MCF 10A (cell line): ENCODE results near the gene C12orf43. TPM values are rescaled to one million over a fixed set of nuclear protein-coding genes. Genes with fewer than 3 reads are reported as not detected.

ENCODE experiments used
- BruUV-seq: library from RNA; stranded (reverse); fragments of 400-500 nt; replicated peaks from 2 replicates; lab custom pipeline; 2021; lab: Mats Ljungman, UMichigan
- CTCF ChIA-PET: fragments of 300-600 bp; sonication (Branson Sonifier 250); formaldehyde crosslinking; extraction: SDS; loops from one replicate; lab custom pipeline; 2021; ENCODE audit warnings: antibody characterized with exemption, inconsistent platforms; lab: Yijun Ruan, JAX
- POLR2A ChIA-PET: fragments of 300-600, 350-650 bp; sonication (Branson Sonifier 250); formaldehyde crosslinking; extraction: SDS; loops from one replicate; lab custom pipeline; 2020; ENCODE audit warnings: antibody characterized with exemption, inconsistent platforms; lab: Yijun Ruan, JAX
- DNase-seq: peaks from one replicate; pipeline ENCODE4 v3.0.0-alpha.2; 2018; ENCODE audit not compliant: unreplicated experiment
- H3K27ac Mint-ChIP-seq: one replicate; pipeline ENCODE4 v1.8.0; 2022; ENCODE audit warnings: mild to moderate bottlenecking, low read depth, mixed read lengths; ENCODE audit not compliant: unreplicated experiment
- H3K27me3 Mint-ChIP-seq: one replicate; pipeline ENCODE4 v1.8.0; 2022; ENCODE audit warnings: mixed read lengths; ENCODE audit not compliant: insufficient read depth, unreplicated experiment
- H3K36me3 Mint-ChIP-seq: one replicate; pipeline ENCODE4 v1.8.0; 2022; ENCODE audit warnings: mild to moderate bottlenecking, moderate library complexity, mixed read lengths; ENCODE audit not compliant: insufficient read depth, unreplicated experiment
- H3K4me1 Mint-ChIP-seq: one replicate; pipeline ENCODE4 v1.8.0; 2022; ENCODE audit warnings: mixed read lengths; ENCODE audit not compliant: insufficient read depth, unreplicated experiment
- H3K4me3 Mint-ChIP-seq: one replicate; pipeline ENCODE4 v1.8.0; 2022; ENCODE audit warnings: mild to moderate bottlenecking, moderate library complexity, mixed read lengths; ENCODE audit not compliant: unreplicated experiment
- H3K9me3 Mint-ChIP-seq: one replicate; pipeline ENCODE4 v1.8.0; 2022; ENCODE audit warnings: mixed read lengths; ENCODE audit not compliant: unreplicated experiment
- intact Hi-C: fragments of 100-400 bp; cut with micrococcal nuclease; formaldehyde crosslinking; loops from 2 replicates; pipeline ENCODE4 v1.14.1; 2022
- total RNA-seq: library from RNA; stranded (reverse); gene quantifications from 2 replicates; pipeline ENCODE4 v1.2.3, GENCODE V29; 2022
- TF ChIP-seq, protein P1 (sequence below): fragments of 200-600 bp; IDR thresholded peaks from one replicate; pipeline ENCODE4 v1.8.0; 2022; ENCODE audit warnings: antibody characterized with exemption, mild to moderate bottlenecking; ENCODE audit not compliant: unreplicated experiment

Gene C12orf43
- total RNA-seq, 1 experiment from 2014 or later: 18.9 TPM

DNA sequence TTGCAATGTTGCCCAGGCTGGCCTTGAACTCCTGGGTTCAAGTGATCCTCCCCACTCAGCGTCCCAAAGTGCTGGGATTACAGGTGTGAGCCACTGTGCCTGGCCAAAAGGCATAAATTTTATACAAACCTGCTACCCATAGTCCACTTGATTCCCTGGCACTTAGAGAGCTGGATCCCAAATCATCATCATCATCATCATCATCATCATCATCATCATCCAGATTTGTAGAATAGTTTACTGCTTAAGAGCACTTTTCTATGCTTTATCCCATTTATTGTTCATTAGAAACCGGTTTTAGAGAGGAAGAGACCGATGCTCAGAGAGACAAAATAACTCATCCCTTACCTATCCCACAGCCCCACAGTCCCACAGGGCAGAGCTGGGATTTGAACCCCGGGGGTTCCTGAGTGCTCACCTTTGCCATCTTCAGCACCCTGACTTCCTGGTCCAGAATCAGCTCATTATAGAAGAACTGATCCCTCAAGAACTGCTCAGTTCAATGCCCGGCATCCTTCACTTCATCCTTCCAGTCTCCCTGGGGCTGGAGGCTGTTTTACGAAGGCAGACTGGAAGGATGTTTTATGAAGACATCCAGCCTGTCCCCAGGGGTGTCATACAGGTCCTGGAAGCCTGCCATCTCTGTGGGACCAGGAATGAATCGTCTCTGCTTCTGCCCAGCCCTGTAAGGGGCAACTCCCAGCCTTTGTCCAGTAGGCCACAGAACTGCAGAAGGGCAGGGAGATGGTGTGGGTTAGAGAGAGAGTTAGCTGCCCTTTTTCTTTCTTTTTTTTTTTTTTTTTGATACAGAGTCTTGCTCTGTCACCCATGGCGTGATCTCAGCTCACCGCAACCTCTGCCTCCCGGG, 43.0 kb upstream of the C12orf43 start:
- Mint-ChIP-seq H3K36me3 (peaks cover 6% of the 10 kb centered on the region), H3K9me3 (no peaks in the 10 kb centered on the region), H3K27ac (no peak overlapping the region), H3K4me3 (no peak overlapping the region), H3K27me3 (no peaks in the 10 kb centered on the region), H3K4me1 (no peaks in the 10 kb centered on the region)
- ChIA-PET POLR2A (interaction anchor here (1.0 kb wide), 1 partner anchor 52 kb away, joined by 3 read pairs; no protein-coding TSS in a partner anchor), CTCF (interaction anchor here (0.6 to 1.2 kb wide), 11 partner anchors 8 to 498 kb away, joined by 3 to 6 read pairs (median 3); no protein-coding TSS in a partner anchor)
- TF ChIP-seq, protein P1, sequence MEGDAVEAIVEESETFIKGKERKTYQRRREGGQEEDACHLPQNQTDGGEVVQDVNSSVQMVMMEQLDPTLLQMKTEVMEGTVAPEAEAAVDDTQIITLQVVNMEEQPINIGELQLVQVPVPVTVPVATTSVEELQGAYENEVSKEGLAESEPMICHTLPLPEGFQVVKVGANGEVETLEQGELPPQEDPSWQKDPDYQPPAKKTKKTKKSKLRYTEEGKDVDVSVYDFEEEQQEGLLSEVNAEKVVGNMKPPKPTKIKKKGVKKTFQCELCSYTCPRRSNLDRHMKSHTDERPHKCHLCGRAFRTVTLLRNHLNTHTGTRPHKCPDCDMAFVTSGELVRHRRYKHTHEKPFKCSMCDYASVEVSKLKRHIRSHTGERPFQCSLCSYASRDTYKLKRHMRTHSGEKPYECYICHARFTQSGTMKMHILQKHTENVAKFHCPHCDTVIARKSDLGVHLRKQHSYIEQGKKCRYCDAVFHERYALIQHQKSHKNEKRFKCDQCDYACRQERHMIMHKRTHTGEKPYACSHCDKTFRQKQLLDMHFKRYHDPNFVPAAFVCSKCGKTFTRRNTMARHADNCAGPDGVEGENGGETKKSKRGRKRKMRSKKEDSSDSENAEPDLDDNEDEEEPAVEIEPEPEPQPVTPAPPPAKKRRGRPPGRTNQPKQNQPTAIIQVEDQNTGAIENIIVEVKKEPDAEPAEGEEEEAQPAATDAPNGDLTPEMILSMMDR: no peak
- DNase-seq: no peak
- intact Hi-C loops: no loop called here
- no TSS peak for BruUV-seq

- Mint-ChIP-seq H3K27me3 (no peaks in the 10 kb centered on the region), H3K4me1 (no peaks in the 10 kb centered on the region), H3K9me3 (no peaks in the 10 kb centered on the region), H3K36me3 (no peaks in the 10 kb centered on the region), H3K4me3 (no peak overlapping the region), H3K27ac (no peak overlapping the region)
- TF ChIP-seq, protein P1: no peak
- no TSS peak for BruUV-seq
- no peak for DNase-seq
- ChIA-PET CTCF (interaction anchor here (0.6 to 1.2 kb wide), 4 partner anchors 35 to 366 kb away, joined by 3 to 5 read pairs (median 4); no protein-coding TSS in a partner anchor), POLR2A (no interaction called here)
- intact Hi-C loops: no loop called here
These were observed 41.5 kb upstream of the C12orf43 start for GRCh38 chr12:121057794-121058193.

DNA sequence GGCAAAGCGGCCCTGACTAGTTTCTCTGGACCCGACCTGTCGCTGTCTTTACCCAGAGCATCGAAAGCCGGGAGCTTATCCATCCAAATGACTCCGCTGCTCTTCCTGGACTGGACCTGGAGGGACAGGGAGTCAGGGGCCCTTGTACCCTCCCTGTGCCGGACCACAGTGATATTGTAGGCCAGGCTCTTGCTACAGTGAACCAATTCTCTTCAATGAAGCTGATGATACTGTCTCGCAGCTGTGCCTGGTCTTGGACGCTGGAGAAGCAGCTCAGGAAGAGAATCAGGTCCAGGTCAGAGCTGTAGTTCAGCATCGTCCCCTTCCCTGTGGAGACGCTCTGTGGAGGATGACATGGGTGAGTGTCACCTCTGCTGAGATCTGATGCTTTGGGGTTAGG, 37.4 kb upstream of the C12orf43 start:
- no peak overlapping the region for H3K27ac Mint-ChIP-seq
- DNase-seq: no peak
- CTCF ChIA-PET: no interaction called here
- TF ChIP-seq, protein P1: no peak
- POLR2A ChIA-PET: no interaction called here
- H3K9me3 Mint-ChIP-seq: no peaks in the 10 kb centered on the region
- H3K36me3 Mint-ChIP-seq: no peaks in the 10 kb centered on the region
- no peaks in the 10 kb centered on the region for H3K27me3 Mint-ChIP-seq
- H3K4me3 Mint-ChIP-seq: no peak overlapping the region
- no peaks in the 10 kb centered on the region for H3K4me1 Mint-ChIP-seq
- intact Hi-C loops: no loop called here
- BruUV-seq: no TSS peak

GRCh38 chr12:121050725-121051124, 34.4 kb upstream of the C12orf43 start:
- BruUV-seq: no TSS peak
- no peaks in the 10 kb centered on the region for H3K9me3 Mint-ChIP-seq
- DNase-seq: no peak
- no peak overlapping the region for H3K27ac Mint-ChIP-seq
- H3K4me3 Mint-ChIP-seq: no peak overlapping the region
- TF ChIP-seq, protein P1: no peak
- intact Hi-C loops: no loop called here
- ChIA-PET CTCF (interaction anchor here (0.5 kb wide), 1 partner anchor 26 kb away, joined by 3 read pairs; no protein-coding TSS in a partner anchor), POLR2A (interaction anchor here (0.6 kb wide), 1 partner anchor 47 kb away, joined by 3 read pairs; no protein-coding TSS in a partner anchor)
- no peaks in the 10 kb centered on the region for H3K36me3 Mint-ChIP-seq
- peaks cover 4% of the 10 kb centered on the region for H3K27me3 Mint-ChIP-seq
- H3K4me1 Mint-ChIP-seq: no peaks in the 10 kb centered on the region
